GM12878 (cell line): ENCODE measurements around the gene MTMR4. TPM values are rescaled to one million over a fixed set of nuclear protein-coding genes. Genes with fewer than 3 reads are reported as not detected.
A peak's percentile ranks its signal among the peaks of the same experiment; 100 is the strongest.

Source experiments
- ESRRA ChIP-seq: IDR thresholded peaks from 2 replicates; pipeline ENCODE4 v1.6.1; 2012; ENCODE audit warnings: mild to moderate bottlenecking, low read length, improper control_type of control experiment
- EZH2 ChIP-seq: IDR thresholded peaks from 2 replicates; pipeline ENCODE4 v1.6.1; 2012; ENCODE audit warnings: low read depth, mild to moderate bottlenecking, control low read depth, inconsistent platforms, low read length, borderline replicate concordance; ENCODE audit not compliant: control insufficient read depth
- HDAC6 ChIP-seq: fragments of 200-600 bp; sonication (generic); IDR thresholded peaks from one replicate; pipeline ENCODE4 v1.8.0; 2017; ENCODE audit warnings: antibody characterized with exemption; ENCODE audit not compliant: unreplicated experiment
- HSF1 ChIP-seq: fragments of 150-350 bp; IDR thresholded peaks from 2 replicates; pipeline ENCODE4 v1.6.1; 2014; ENCODE audit warnings: mild to moderate bottlenecking, low read depth, low read length
- JUNB ChIP-seq: IDR thresholded peaks from 2 replicates; pipeline ENCODE4 v1.6.1; 2016; ENCODE audit warnings: antibody characterized with exemption, mild to moderate bottlenecking
- KDM1A ChIP-seq: fragments of 200-600 bp; sonication (generic); IDR thresholded peaks from 2 replicates; pipeline ENCODE4 v1.6.1; 2016; ENCODE audit warnings: borderline replicate concordance
- MEF2B ChIP-seq: fragments of 450-650 bp; IDR thresholded peaks from 2 replicates; pipeline ENCODE4 v1.6.1; 2018; ENCODE audit warnings: mild to moderate bottlenecking, moderate library complexity; ENCODE audit not compliant: partially characterized antibody, poor library complexity, severe bottlenecking
- NFYB ChIP-seq: IDR thresholded peaks from 2 replicates; pipeline ENCODE4 v1.6.1; 2011; ENCODE audit warnings: low read depth, mild to moderate bottlenecking, low read length, improper control_type of control experiment, moderate library complexity; ENCODE audit not compliant: insufficient read depth
- NR2F1 ChIP-seq: fragments of 450-650 bp; conservative IDR thresholded peaks from 2 replicates; pipeline ENCODE4 v1.6.1; 2017; ENCODE audit warnings: mild to moderate bottlenecking
- STAT1 ChIP-seq: fragments of 450-650 bp; conservative IDR thresholded peaks from 2 replicates; pipeline ENCODE4 v1.6.1; 2014; ENCODE audit warnings: antibody characterized with exemption, mild to moderate bottlenecking
- WRNIP1 ChIP-seq: IDR thresholded peaks from 2 replicates; pipeline ENCODE4 v1.6.1; 2011; ENCODE audit warnings: low read depth, low read length, improper control_type of control experiment, borderline replicate concordance
- ZBTB40 ChIP-seq: fragments of 450-650 bp; IDR thresholded peaks from 2 replicates; pipeline ENCODE4 v1.6.1; 2016; ENCODE audit warnings: mild to moderate bottlenecking, moderate library complexity, borderline replicate concordance
- ZZZ3 ChIP-seq: IDR thresholded peaks from 2 replicates; pipeline ENCODE4 v1.6.1; 2011; ENCODE audit warnings: low read depth; ENCODE audit not compliant: control insufficient read depth, insufficient read length
- polyA plus RNA-seq, 11 experiments: library from polyadenylated mRNA; depleted of rRNA in 4 of 11; unstranded in 6 of 11; stranded (reverse) in 5 of 11; fragments of >200 nt; fragmentation: Nextera tagmentation in 4 of 11; fragmentation: Illumina TruSeq in 1 of 11; extraction: Ambion mirVana in 4 of 11; extraction: Trizol in 1 of 11; gene quantifications; 1 replicate in 1 of 11; 2 replicates in 10 of 11; pipeline versions ENCODE4 v1.2.1 to v1.2.3, GENCODE V29; 2011 to 2016; ENCODE audit warnings: inconsistent platforms in 2 of 11, missing spikeins in 2 of 11, low read depth in 1 of 11
- total RNA-seq, 4 experiments: library from RNA; depleted of rRNA in 3 of 4; stranded (reverse); fragments of >200 nt in 3 of 4; fragmentation: Illumina TruSeq in 1 of 4; extraction: Trizol in 1 of 4; gene quantifications; 2 replicates each; pipeline versions ENCODE4 v1.2.1 to v1.2.3, GENCODE V29; 2013 to 2021
- TF ChIP-seq, protein P1 (sequence below): fragments of 450-650 bp; IDR thresholded peaks from 2 replicates; pipeline ENCODE4 v1.6.1; 2017; ENCODE audit warnings: borderline replicate concordance
- TF ChIP-seq, protein P2 (sequence below): IDR thresholded peaks from 2 replicates; pipeline ENCODE4 v1.6.1; 2011; ENCODE audit warnings: borderline replicate concordance, low read depth, mild to moderate bottlenecking, moderate library complexity, mixed read lengths, low read length; ENCODE audit not compliant: insufficient read depth; ENCODE audit errors: extremely low read length
- TF ChIP-seq, protein P3 (sequence below): fragments of 450-650 bp; formaldehyde crosslinking; IDR thresholded peaks from 2 replicates; pipeline ENCODE4 v1.4.0; 2022; ENCODE audit warnings: mild to moderate bottlenecking, moderate library complexity
- TF ChIP-seq, protein P4 (sequence below): IDR thresholded peaks from 2 replicates; pipeline ENCODE4 v1.6.1; 2011; ENCODE audit warnings: low read depth, low read length, improper control_type of control experiment, borderline replicate concordance

MTMR4 gene
- total and polyA plus RNA-seq, 10 of the 15 experiments (the other 5 are each of a cell fraction or from before 2014, with no cell fraction given) = 12.8 to 127 (median 53.2) TPM

DNA sequence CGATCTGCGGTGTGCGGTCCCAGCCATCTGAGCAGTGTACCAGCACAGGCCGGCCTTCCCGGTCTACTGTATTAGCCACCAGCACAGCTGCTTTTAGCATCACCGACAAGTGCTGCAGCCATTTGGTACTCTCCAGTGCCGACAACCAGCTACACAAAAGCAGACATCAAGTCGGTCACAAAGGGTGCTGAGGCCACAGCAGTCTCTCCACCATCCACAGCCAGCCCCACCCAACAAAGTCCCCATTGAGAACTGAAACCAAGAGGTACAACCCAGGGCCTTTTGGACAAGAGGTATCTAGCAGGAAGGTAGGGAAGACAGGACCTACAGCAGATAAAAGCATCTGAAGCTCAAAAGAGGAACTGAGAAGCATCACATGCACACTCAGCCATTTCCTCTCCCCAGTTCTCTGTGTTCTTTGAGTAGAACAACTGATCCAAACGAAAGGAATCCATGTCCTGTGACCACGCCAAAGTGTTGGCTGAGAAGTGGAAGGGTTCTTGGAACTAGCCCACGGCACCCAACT is 9.5 kb downstream of the MTMR4 start (continued):
- TF ChIP-seq EZH2 = no peak
- no peak for TF ChIP-seq STAT1
- TF ChIP-seq NFYB = no peak
- TF ChIP-seq ZZZ3 = no peak
- TF ChIP-seq NR2F1 = no peak
- TF ChIP-seq, protein P1, sequence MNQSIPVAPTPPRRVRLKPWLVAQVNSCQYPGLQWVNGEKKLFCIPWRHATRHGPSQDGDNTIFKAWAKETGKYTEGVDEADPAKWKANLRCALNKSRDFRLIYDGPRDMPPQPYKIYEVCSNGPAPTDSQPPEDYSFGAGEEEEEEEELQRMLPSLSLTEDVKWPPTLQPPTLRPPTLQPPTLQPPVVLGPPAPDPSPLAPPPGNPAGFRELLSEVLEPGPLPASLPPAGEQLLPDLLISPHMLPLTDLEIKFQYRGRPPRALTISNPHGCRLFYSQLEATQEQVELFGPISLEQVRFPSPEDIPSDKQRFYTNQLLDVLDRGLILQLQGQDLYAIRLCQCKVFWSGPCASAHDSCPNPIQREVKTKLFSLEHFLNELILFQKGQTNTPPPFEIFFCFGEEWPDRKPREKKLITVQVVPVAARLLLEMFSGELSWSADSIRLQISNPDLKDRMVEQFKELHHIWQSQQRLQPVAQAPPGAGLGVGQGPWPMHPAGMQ = no peak
- TF ChIP-seq, protein P2, sequence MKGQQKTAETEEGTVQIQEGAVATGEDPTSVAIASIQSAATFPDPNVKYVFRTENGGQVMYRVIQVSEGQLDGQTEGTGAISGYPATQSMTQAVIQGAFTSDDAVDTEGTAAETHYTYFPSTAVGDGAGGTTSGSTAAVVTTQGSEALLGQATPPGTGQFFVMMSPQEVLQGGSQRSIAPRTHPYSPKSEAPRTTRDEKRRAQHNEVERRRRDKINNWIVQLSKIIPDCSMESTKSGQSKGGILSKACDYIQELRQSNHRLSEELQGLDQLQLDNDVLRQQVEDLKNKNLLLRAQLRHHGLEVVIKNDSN = peak; percentile 17
- no peak for TF ChIP-seq KDM1A
- TF ChIP-seq MEF2B = no peak
- TF ChIP-seq HDAC6 = no peak
- TF ChIP-seq HSF1 = no peak
- TF ChIP-seq, protein P3, sequence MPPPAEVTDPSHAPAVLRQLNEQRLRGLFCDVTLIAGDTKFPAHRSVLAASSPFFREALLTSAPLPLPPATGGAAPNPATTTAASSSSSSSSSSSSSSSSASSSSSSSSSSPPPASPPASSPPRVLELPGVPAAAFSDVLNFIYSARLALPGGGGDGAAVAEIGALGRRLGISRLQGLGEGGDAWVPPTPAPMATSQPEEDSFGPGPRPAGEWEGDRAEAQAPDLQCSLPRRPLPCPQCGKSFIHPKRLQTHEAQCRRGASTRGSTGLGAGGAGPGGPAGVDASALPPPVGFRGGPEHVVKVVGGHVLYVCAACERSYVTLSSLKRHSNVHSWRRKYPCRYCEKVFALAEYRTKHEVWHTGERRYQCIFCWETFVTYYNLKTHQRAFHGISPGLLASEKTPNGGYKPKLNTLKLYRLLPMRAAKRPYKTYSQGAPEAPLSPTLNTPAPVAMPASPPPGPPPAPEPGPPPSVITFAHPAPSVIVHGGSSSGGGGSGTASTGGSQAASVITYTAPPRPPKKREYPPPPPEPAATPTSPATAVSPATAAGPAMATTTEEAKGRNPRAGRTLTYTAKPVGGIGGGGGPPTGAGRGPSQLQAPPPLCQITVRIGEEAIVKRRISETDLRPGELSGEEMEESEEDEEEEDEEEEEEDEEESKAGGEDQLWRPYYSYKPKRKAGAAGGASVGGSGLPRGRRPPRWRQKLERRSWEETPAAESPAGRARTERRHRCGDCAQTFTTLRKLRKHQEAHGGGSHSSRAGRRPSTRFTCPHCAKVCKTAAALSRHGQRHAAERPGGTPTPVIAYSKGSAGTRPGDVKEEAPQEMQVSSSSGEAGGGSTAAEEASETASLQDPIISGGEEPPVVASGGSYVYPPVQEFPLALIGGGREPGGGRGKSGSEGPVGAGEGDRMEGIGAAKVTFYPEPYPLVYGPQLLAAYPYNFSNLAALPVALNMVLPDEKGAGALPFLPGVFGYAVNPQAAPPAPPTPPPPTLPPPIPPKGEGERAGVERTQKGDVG (CRISPR knock-in tag) = no peak
- no peak for TF ChIP-seq JUNB
- TF ChIP-seq ESRRA = no peak
- TF ChIP-seq ZBTB40 = no peak
- no peak for TF ChIP-seq WRNIP1
- TF ChIP-seq, protein P4, sequence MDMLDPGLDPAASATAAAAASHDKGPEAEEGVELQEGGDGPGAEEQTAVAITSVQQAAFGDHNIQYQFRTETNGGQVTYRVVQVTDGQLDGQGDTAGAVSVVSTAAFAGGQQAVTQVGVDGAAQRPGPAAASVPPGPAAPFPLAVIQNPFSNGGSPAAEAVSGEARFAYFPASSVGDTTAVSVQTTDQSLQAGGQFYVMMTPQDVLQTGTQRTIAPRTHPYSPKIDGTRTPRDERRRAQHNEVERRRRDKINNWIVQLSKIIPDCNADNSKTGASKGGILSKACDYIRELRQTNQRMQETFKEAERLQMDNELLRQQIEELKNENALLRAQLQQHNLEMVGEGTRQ = peak; percentile 41; the same call in 1 of the 2 replicates
